Memory B cell (primary cell): ENCODE results near the gene PLEKHG2.
"Not testable (repeated sequence)": the region's sequence is repeated elsewhere in the genome, so short reads cannot be mapped to it uniquely, and the experiment has no call there.

Experiments used
- ATAC-seq: fragments of 150-1000 bp; cut with Tn5 transposase; 2 replicates; pipeline ENCODE4 v1.10.0; 2021; ENCODE audit warnings: low read depth, mild to moderate bottlenecking, moderate library complexity
- DNase-seq, 2 donors: peaks; one replicate each; pipeline ENCODE4 v3.0.0; 2022; ENCODE audit warnings: low spot score in 2 of 2
- H3K27ac Mint-ChIP-seq: one replicate; pipeline ENCODE4 v1.8.0; 2022; ENCODE audit warnings: mild to moderate bottlenecking, moderate library complexity, mixed read lengths
- H3K27me3 Mint-ChIP-seq: one replicate; pipeline ENCODE4 v1.8.0; 2022; ENCODE audit warnings: mixed read lengths
- H3K36me3 Mint-ChIP-seq: one replicate; pipeline ENCODE4 v1.8.0; 2022; ENCODE audit warnings: mild to moderate bottlenecking, mixed read lengths
- H3K4me1 Mint-ChIP-seq: one replicate; pipeline ENCODE4 v1.8.0; 2022; ENCODE audit warnings: mixed read lengths
- H3K4me3 Mint-ChIP-seq: one replicate; pipeline ENCODE4 v1.8.0; 2022; ENCODE audit warnings: mild to moderate bottlenecking, moderate library complexity, mixed read lengths
- H3K9me3 Mint-ChIP-seq: one replicate; pipeline ENCODE4 v1.8.0; 2022; ENCODE audit warnings: mixed read lengths

Gene PLEKHG2

GRCh38 chr19:39412100-39412866, at the start of gene PLEKHG2:
PLEKHG2 (plus strand) TSS chr19:39412669; CDS start chr19:39414087, 1,418 bp downstream.
- Mint-ChIP-seq H3K27ac (peak within 1 kb of the TSS; percentile 96), H3K4me1 (peaks cover 43% of the 10 kb centered on the region)
- peak; percentile 54 for ATAC-seq

GRCh38 chr19:39362682-39363657, 49.5 kb upstream of the PLEKHG2 start:
- H3K4me1 Mint-ChIP-seq: peaks cover 31% of the 10 kb centered on the region
- H3K36me3 Mint-ChIP-seq: peaks cover 18% of the 10 kb centered on the region
- peak; percentile 9 for ATAC-seq
- DNase-seq: no peak
- H3K9me3 Mint-ChIP-seq: no peaks in the 10 kb centered on the region
- no peaks in the 10 kb centered on the region for H3K27me3 Mint-ChIP-seq
- H3K4me3 Mint-ChIP-seq: peak overlapping the region; percentile 54
- peak overlapping the region; percentile 93 for H3K27ac Mint-ChIP-seq

More at GRCh38 chr19:39412100-39412866, at the start of gene PLEKHG2:
- no peaks in the 10 kb centered on the region for H3K27me3 Mint-ChIP-seq
- peaks cover 26% of the 10 kb centered on the region for H3K36me3 Mint-ChIP-seq
- DNase-seq: peak; percentile 100
- no peaks in the 10 kb centered on the region for H3K9me3 Mint-ChIP-seq
- peak within 1 kb of the TSS; percentile 100 for H3K4me3 Mint-ChIP-seq

- Mint-ChIP-seq H3K36me3 (peaks cover 23% of the 10 kb centered on the region), H3K27me3 (no peaks in the 10 kb centered on the region), H3K4me1 (peaks cover 31% of the 10 kb centered on the region), H3K27ac (peak overlapping the region; percentile 93), H3K4me3 (peak overlapping the region; percentile 54), H3K9me3 (no peaks in the 10 kb centered on the region)
- ATAC-seq: peak; percentile 88
- DNase-seq: no peak
Observed at GRCh38 chr19:39363901-39364457, 48.5 kb upstream of the PLEKHG2 start.

- H3K4me3 Mint-ChIP-seq: no peak overlapping the region
- H3K27ac Mint-ChIP-seq: no peak overlapping the region
- H3K36me3 Mint-ChIP-seq: peaks cover 22% of the 10 kb centered on the region
- peaks cover 30% of the 10 kb centered on the region for H3K4me1 Mint-ChIP-seq
- H3K27me3 Mint-ChIP-seq: no peaks in the 10 kb centered on the region
- H3K9me3 Mint-ChIP-seq: no peaks in the 10 kb centered on the region
- ATAC-seq (no peak), DNase-seq (no peak)
Observed at GRCh38 chr19:39365531-39365930, 46.9 kb upstream of the PLEKHG2 start.

- no peak overlapping the region for H3K4me3 Mint-ChIP-seq
- no peaks in the 10 kb centered on the region for H3K27me3 Mint-ChIP-seq
- peaks cover 6% of the 10 kb centered on the region for H3K4me1 Mint-ChIP-seq
- DNase-seq (no peak), ATAC-seq (no peak)
- H3K36me3 Mint-ChIP-seq: peaks cover 31% of the 10 kb centered on the region
- H3K9me3 Mint-ChIP-seq: no peaks in the 10 kb centered on the region
- no peak overlapping the region for H3K27ac Mint-ChIP-seq
Observed at GRCh38 chr19:39369200-39369599, 43.3 kb upstream of the PLEKHG2 start.

DNA sequence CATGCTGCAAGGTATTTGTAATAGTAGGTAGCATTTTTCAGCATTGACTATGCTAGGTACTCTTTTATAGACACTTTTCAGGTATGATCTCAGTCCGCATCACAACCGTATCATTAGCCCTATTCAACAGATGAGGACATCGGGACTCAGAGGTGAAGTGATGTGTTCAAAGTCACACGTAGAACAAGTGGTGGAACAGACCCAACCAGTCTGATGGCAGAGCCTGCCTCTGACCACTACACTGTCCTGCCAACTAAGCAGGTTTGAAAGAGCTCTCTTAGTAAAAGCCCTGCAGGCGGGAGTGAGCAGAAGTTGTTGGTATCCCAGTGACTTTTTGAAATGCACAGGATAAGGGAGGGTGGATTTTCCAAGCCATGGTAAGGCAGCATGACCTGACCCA, 41.7 kb upstream of the PLEKHG2 start:
- H3K27ac Mint-ChIP-seq: no peak overlapping the region
- H3K27me3 Mint-ChIP-seq: no peaks in the 10 kb centered on the region
- H3K4me3 Mint-ChIP-seq: no peak overlapping the region
- peaks cover 31% of the 10 kb centered on the region for H3K36me3 Mint-ChIP-seq
- H3K9me3 Mint-ChIP-seq: no peaks in the 10 kb centered on the region
- peaks cover under 1% of the 10 kb centered on the region for H3K4me1 Mint-ChIP-seq
- DNase-seq (no peak), ATAC-seq (no peak)

DNA sequence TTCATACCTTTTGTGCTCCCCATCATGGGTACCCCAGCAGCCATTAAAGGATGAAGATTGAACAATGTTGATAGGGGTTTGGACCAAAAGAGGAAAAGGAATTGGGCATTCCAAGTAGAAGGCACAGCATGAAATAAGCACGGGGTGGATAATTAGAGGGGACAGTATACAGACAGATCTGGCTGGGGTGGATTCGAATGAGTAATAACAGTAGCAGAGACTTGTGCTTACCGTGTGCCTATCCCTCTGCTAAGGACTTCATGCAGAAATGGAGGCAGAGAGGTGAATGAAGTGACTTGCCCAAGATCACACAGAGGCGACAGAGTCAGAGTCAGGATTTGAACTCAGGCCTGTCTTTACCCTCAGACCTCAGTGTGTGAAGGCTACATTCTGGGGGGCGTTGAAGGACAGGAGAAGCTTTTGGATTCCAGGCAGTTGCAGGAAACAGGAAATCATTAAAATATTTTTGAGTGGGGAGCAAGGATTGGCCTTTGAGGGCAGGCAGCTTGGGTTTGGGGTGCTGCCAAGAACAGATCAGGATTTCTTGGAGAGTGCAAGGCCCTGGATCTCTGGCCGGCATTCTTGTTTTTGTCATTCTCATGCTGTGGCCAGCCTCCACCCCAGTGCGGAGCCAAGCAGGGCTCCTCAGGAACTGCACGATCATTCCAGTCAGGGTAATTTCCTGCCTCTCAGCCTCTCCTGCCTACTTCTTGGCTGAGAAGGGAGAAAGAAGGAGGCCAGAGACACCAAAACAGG, 40.2 kb upstream of the PLEKHG2 start:
- no peaks in the 10 kb centered on the region for H3K9me3 Mint-ChIP-seq
- ATAC-seq: no peak
- H3K27ac Mint-ChIP-seq: peak overlapping the region; percentile 10
- no peaks in the 10 kb centered on the region for H3K27me3 Mint-ChIP-seq
- H3K36me3 Mint-ChIP-seq: peaks cover 37% of the 10 kb centered on the region
- no peak overlapping the region for H3K4me3 Mint-ChIP-seq
- H3K4me1 Mint-ChIP-seq: no peaks in the 10 kb centered on the region
- no peak for DNase-seq

DNA sequence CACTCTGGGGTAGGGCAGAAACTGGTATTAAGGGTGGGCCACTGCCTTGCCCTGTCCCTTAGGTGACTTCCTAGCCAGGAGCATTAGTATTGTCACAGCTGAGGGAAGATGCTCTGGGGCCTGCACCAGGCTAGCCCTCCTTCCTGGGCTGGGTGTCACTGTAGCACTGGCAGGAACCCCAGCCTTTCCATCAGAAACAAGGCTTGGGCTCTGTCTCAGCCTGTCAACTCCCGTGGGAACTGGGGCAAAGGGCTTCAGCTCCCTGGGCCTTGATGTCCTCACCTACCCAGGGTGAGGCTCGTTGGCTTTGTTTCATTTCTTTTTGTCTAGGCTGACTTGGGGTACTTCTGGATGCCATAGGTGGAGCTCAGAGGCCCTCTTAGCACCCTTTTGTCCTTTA, 39.5 kb upstream of the PLEKHG2 start:
- no peak for DNase-seq
- no peak overlapping the region for H3K4me3 Mint-ChIP-seq
- H3K9me3 Mint-ChIP-seq: no peaks in the 10 kb centered on the region
- H3K4me1 Mint-ChIP-seq: no peaks in the 10 kb centered on the region
- ATAC-seq: no peak
- H3K27me3 Mint-ChIP-seq: no peaks in the 10 kb centered on the region
- H3K27ac Mint-ChIP-seq: peak overlapping the region; percentile 75
- peaks cover 39% of the 10 kb centered on the region for H3K36me3 Mint-ChIP-seq

DNA sequence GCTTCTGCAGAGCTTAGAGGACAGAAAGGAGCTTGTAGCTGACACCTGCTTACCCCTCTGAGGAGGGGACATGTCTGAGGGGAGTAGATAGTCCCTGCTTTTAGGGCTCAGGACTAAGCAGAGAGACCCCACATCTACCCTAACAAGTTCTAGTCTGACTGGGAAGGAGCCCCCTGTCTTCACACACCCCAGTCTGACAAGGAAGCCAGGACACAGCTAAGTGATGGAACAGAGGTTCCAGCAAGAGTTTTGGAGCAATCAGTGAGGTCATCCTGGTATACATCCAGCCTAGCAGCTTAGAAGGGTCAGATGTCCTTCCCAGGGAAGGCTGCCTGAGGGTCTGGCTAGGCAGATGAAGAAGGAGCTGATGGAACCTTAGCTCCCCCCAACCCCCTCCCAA, 36.5 kb upstream of the PLEKHG2 start:
- Mint-ChIP-seq H3K36me3 (peaks cover 33% of the 10 kb centered on the region), H3K27ac (no peak overlapping the region), H3K4me3 (no peak overlapping the region), H3K27me3 (no peaks in the 10 kb centered on the region), H3K4me1 (no peaks in the 10 kb centered on the region), H3K9me3 (no peaks in the 10 kb centered on the region)
- DNase-seq (no peak), ATAC-seq (no peak)

GRCh38 chr19:39377373-39378362, 34.8 kb upstream of the PLEKHG2 start:
- no peaks in the 10 kb centered on the region for H3K4me1 Mint-ChIP-seq
- no peaks in the 10 kb centered on the region for H3K27me3 Mint-ChIP-seq
- no peak overlapping the region for H3K4me3 Mint-ChIP-seq
- no peak overlapping the region for H3K27ac Mint-ChIP-seq
- H3K36me3 Mint-ChIP-seq: peaks cover 34% of the 10 kb centered on the region
- no peak for DNase-seq
- ATAC-seq: no peak
- no peaks in the 10 kb centered on the region for H3K9me3 Mint-ChIP-seq

- ATAC-seq, DNase-seq, H3K4me1 Mint-ChIP-seq, H3K9me3 Mint-ChIP-seq, H3K27me3 Mint-ChIP-seq, H3K4me3 Mint-ChIP-seq: not testable (repeated sequence)
- peak overlapping the region; percentile 25 for H3K27ac Mint-ChIP-seq
- H3K36me3 Mint-ChIP-seq: peaks cover 37% of the 10 kb centered on the region
Observed at GRCh38 chr19:39379366-39379765, 33.1 kb upstream of the PLEKHG2 start.

DNA sequence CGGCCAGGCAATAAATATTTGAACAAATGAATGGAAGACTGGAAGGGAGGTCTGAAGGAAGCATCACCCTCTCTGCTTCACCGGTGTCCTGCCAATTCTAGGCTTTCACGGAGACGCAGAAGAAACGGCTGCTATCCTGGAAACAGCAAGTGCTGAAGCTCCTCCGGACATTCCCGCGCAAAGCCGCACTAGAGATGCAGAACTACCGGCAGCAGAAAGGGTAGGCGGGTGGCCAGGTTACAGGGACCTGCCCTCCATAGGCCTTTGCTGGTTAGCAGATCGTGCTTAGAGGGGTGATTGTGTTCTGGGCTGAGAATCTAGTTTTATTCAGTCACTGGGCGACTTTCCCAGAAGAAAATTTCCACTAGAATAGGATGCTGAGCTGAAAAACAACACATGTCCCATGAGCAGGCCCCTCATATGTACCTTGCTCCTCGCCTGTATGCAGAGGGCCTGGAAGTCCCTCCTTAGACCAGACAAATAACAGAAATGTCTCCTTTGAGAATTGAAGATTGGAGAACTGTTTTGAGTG, 32.5 kb upstream of the PLEKHG2 start:
- ATAC-seq (no peak), DNase-seq (no peak)
- H3K27me3 Mint-ChIP-seq: no peaks in the 10 kb centered on the region
- H3K4me3 Mint-ChIP-seq: no peak overlapping the region
- peaks cover 2% of the 10 kb centered on the region for H3K4me1 Mint-ChIP-seq
- H3K36me3 Mint-ChIP-seq: peaks cover 36% of the 10 kb centered on the region
- H3K9me3 Mint-ChIP-seq: no peaks in the 10 kb centered on the region
- no peak overlapping the region for H3K27ac Mint-ChIP-seq
